HG03558 (cell line): ENCODE data around the gene KCNJ13.

Experiments
- ATAC-seq: cut with Tn5 transposase; IDR thresholded peaks from one replicate; pipeline ENCODE4 v1.9.1; 2021; ENCODE audit warnings: moderate number of reproducible peaks; ENCODE audit not compliant: unreplicated experiment; ENCODE audit errors: extremely low read depth

The KCNJ13 gene

DNA sequence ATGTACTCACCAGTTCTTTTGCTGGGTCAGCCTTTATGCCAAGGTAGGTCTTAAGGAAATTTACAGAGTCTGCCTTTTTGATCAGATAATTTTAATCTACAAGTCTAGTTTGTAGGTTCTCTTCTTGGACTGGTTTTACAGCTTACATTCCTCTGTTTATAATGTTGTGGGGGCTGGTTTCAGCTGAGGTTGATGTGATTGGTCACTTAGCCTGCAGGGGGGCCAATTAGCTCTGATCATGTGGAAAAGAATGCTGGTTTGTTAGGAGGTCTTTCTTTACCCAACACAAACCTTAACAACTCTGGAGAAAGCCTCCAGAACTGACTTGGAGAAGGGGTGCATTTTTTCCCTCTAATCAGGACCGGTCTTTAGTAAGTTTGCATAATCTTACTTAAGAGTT is at the start of gene KCNJ13:
TSS of gene KCNJ13 (minus strand) at position 131 of the 400 bp plus-strand sequence. CDS start 5,203 bp downstream, outside the sequence.
- no peak for ATAC-seq

DNA sequence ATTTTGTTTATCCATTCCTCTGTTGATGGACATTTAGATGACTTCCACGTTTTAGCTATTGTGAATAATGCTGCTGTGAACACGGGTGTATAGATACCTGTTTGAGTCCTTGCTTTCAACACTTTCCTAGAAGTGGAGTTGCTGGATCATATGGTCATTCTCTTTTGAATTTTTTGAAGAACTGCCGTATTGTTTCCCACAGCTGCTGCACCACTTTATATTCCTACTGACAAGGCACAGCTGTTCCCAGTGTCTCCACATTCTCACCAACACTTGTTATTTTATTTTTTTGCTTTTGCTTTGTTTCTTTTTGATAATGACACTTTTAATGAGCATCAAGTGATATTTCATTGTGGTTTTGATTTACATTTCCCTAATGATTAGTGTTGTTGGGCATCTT is 41.4 kb upstream of the KCNJ13 start:
- no peak for ATAC-seq

DNA sequence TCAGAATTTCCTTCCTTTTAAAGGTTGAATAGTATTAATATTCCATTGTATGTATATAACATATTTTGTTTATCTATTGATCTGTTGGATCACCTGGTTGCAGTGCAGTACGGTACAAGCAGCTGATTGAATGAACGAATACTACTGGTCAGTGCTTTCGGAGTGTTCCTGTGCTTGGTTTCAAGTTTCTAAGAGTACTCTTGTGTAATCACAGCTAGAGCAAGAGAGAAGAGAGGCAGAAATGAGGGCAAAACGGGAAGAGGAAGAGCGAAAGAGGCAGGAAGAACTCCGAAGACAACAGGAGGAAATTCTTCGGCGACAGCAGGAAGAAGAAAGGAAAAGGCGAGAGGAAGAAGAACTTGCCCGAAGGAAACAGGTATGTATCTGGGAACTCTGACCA is 40.3 kb upstream of the KCNJ13 start:
- ATAC-seq = no peak

DNA sequence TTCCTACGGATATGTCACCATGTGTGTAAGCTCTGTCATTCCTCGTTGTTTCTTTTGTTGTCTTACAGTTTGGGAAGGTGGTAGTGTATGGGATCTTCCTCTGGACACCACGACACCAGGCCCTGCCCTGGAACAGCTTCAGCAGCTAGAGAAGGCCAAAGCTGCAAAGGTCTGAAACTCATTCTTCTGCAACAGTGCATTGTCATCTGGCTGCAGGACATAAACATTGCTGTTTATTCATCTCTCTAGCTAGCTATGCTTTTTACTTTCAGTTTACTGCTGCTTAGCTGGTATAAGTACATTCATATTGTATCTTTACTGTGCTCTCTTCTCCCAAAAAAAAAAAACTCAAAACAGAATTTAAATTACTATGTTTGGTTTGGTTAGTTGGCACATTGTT is 39.2 kb upstream of the KCNJ13 start:
- ATAC-seq = no peak

DNA sequence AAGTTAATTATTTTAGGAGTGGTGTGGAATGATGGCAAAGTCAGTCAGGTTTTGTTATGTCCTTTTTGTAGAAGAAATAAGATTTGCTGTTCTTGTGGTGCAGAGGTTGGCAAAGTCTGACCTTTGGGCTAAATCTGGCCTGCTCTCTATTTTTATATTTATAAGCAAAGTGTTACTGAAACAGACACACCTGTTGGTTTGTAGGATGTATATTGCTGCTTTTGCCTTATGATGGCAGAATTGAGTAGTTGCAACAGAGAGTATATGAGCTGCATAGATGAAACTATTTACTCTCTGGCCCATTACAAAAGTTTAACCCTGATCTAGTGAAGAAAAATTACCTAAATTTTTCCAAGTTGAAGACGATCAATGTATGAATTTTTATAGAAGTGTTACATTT is 34.1 kb upstream of the KCNJ13 start:
- no peak for ATAC-seq

DNA sequence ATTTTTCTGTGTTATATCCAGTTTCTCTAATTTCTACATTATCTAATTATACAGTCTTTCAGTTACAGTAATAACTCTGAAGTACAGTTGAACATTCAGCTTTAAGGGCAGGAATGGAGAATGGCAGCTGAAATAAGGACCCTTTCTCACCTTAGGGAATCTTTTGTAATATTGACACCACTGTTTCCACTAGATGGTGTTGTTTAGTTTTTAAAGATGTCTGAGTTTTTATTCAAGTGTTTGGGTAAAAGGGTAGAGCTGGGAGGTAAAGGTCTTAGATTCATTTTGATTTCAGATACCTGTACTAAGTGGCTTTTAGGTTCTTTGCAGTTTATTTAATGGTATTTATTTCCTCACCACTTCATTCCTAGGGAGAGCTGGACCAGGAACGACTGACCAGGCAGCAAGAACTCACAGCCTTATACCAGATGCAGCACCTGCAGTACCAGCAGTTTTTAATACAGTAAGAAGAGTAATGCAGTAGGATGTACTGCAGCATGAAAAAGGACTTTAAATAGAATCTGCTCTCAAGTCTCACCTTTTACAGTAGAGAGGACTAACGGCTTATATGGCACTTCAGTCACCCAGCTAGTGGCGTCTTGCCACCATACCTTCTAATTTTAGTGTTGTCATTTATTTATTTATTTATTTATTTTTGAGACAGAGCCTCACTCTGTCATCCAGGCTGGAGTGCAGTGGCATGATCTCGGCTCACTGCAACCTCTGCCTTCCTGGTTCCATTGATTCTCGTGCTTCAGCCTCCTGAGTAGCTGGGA is 33.2 kb upstream of the KCNJ13 start:
- ATAC-seq = no peak

DNA sequence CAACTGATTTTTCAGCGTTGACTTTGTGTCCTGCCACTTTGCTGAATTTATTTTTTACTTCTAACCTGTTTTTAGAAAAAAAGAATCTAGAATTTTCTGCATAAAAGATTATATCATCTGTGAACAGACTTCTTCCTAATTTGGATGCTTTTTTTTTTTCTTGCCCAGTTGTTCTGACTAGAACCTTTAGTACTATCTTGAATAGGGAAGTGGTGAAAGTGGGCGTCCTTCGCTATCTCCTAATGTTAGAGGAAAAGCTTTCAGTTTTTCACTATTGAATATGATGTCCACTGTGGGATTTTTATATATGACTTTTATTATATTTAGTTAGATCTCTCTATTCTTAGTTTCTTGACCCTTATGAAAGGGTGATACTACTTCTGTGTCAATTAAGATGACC is 25.7 kb upstream of the KCNJ13 start:
- no peak for ATAC-seq

DNA sequence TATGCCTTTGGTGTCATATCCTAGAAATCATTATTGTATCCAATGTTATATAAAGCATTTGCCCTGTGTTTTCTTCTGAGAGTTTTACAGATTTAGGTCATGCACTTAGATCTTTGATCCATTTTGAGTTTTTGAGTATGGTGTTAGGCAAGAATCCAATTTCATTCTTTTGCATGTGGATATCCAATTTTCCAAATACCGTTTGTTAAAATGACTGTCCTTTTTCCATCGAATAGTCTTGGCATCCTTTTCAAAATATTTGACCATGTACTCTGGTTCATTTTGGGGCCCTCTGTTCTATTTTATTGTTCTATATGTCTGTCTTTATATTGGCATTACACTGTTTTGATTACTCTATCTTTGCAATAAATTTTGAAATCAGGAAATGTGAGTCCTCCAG is 23.8 kb upstream of the KCNJ13 start:
- no peak for ATAC-seq

DNA sequence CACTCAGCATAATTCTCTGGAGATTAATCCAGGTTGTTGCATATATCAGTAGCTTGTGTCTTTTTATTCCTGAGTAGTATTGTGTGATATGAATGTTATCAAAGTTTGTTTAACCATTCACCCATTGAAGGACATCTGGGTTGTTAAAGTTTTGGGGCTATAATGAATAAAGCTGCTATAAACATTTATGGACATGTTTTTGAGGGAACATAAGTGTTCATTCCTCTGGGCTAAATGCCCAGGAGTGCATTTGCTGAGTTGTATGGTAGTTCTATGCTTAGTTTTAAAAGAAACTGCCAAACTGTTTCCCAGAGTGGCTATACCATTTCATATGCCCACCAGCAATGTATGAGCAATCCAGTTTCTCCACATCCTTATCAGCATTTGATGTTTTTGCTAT is 21.8 kb upstream of the KCNJ13 start:
- ATAC-seq = no peak

DNA sequence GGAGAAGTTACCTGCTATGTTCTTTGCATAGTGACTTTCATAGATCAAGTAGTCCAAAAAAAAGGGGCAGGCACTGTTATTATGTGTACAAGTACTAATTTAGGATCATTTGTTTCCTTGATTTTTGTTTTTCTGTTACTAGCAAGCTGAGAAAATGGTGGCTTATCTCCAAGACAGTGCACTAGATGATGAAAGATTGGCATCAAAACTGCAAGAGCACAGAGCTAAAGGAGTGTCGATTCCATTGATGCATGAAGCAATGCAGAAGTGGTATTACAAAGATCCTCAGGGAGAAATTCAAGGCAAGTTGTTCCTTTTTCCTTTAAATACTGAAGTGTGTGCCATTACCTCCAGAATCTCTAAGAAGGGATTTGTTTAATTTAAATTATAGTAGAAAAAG is 19.6 kb upstream of the KCNJ13 start:
- no peak for ATAC-seq

DNA sequence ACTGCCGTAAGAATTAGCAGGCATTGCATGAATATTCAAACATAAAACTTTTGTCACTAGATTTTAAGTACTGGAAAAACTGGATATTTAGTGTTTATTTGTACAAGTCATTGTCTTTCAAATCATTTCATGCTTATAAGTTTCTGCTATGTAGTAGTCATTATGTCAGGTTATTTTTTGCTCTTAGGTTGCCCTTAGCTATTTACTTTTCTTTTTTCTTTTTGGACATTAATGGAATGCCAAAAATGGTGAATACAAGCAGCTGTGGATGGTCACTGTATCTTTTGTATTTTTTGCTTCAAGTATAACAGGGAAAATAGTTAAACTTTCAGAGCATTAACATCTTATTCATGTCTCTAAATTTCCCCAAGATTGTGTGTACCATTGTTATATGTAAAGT is 18.6 kb upstream of the KCNJ13 start:
- no peak for ATAC-seq

DNA sequence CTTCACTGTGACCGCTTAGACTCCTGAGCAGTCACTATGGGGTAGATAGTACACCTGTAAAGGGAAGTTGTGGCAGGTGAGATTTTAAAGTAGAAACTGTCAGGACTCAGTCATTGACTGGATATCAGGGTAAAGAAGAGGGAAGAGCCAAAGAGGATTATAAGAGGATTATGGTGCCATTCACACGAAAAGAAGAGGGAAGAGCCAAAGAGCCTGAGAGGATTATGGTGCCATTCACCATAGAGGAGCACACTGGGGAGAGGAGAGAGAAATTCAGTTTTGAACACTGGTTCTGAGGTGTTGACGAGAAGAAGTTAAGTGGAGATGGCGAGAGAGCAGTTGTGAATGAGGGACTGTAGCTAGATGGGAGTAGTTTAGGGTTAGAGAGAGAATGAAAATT is 16.9 kb upstream of the KCNJ13 start:
- no peak for ATAC-seq

DNA sequence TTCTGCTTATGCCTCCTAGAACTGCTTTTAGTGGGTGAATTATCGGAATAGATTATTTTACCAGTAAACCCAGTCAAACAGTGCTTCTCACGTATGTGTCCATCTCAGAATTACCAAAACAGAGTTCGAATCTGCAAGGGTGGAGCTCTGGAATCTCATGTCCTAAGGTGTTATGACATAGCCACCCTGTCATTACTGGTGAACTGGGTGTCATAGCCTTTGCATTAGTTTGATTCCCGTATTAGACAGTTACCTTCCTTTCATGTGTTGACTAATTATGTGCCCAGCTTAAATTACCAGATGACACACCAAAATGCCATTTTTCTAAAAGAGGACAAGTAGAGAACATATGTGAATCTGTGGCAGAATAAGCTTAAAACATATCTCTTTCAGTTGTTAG is 15.2 kb upstream of the KCNJ13 start:
- no peak for ATAC-seq

DNA sequence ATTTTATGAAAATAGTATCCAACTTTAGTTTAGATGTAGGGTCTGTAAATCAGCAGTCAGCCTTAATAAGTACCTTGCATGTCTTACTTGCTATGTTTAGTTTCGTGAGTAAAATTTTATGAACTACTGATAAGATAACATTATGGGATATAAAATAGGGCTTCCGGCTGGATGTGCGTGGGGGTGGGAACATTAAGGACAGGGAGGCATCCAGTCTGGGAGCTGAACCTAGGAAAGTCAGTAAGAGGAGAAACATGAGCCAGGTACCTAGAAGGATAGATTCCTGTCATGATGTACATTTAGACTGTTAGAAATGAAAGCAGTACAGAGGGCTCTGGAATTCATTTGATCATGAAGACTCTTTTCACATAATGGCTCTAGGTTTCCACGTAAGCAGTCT is 12.7 kb upstream of the KCNJ13 start:
- ATAC-seq = no peak

DNA sequence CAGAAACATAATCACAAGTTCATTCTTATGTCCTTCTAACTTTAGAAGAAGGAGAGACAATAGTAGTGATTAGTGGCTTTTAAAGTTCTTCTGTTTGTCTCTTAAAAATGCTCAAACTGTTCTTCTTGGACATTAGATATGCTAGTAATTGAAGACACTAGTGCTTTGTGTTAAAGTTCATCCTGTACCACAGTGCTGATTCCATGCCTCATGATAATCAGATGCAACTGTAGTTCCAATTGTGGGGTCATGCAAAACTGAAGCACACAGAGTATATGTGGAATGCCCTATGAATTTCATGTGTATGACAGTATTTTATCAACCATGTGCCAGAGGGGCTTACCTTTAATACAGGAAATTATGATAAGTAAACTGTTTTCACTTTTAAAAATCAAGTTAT is 11.4 kb upstream of the KCNJ13 start:
- ATAC-seq = no peak

DNA sequence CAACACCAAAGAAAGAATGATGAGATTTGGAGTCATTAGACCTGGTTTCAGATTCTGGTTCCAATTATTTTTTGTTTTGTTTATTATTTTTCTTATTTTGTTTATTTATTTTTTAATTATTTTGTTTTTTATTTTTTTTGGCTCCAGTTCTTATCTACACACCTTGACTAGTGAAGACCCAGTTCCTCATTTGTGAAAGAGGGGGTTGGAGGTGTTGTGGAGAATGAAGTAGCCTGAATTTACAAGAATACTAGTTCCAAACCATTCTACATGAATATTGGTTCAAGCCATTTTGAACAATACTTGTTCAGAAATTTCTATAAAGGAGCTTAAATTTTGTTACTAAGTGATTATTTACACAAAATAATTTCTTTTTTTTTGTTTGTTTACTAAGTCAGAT is 6.9 kb upstream of the KCNJ13 start:
- no peak for ATAC-seq

DNA sequence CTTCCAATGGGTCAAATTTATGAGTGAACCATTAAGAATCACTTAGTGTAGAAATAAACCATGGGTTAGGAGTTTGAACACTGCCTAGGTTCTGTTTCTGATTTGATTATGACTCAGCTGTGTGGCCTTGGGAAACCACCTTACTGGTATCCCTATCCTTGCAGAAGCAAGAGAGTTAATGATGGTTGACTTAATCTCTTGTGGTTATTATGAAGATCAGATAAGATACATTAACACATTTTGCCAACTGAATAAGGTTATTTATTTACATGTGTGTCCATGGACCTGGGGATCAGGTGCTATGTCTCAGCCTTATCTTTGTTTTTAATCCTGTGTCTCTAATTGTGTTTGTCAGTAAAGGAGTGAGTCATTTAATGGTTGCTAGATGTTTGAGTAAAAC is 5.4 kb upstream of the KCNJ13 start:
- peak; percentile 70 for ATAC-seq

DNA sequence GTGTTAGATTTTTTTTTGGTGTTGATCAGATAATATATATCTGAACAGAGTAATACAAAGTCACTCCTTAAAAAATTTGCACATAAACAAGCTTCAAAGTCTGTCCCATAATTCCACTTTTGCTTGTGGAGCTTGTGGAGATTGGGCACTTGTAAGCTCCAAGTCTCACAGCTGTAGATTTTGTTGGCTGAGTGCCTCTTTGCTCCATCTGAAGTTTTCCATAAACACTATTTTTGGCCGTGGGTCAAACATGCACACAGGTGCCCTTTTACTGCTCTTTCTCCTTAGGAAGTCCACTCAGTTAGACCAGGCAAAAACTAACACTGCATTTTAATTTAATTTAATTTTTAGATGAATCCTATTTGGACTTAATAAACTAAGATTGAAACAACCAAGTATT is 3.6 kb upstream of the KCNJ13 start:
- ATAC-seq = no peak

DNA sequence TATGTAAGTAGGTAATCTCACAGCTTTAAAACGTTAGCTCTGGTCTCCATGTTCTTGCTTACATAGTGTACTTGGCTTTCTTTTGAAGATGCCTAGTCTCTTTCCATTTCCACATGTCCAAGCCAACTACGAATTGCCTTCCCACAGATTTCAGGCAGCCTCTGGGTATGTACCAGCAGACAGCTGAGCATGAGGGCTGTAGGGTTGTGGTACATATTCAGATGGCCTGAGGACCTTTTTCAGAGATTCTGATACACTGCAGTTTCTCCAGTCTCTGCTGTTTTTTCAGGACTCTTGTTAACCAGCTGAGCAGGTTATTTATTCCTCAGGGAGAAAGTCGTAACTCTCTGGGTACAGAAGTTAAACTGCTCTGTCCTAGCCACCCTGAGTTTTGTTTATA is 3.1 kb upstream of the KCNJ13 start:
- ATAC-seq = no peak

DNA sequence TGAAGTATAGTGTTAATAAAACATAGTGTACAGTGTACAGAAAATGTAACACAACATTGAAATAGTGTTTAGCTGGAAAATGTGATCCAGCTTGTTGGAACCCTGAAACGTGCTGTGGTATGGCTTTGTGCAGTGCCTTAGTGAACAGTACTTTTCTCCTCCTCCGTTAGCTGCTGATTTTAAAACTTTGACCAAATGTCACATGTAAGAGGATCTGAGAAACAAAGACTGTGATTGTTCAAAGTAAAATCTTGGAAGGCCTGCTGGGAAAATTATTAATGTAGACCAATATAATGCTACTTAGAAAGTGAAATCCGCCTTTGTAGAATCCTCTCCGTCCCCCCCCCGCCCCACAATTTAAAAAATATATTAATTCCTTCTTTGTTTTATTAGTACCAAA is 911 bp upstream of the KCNJ13 start:
- ATAC-seq = no peak

DNA sequence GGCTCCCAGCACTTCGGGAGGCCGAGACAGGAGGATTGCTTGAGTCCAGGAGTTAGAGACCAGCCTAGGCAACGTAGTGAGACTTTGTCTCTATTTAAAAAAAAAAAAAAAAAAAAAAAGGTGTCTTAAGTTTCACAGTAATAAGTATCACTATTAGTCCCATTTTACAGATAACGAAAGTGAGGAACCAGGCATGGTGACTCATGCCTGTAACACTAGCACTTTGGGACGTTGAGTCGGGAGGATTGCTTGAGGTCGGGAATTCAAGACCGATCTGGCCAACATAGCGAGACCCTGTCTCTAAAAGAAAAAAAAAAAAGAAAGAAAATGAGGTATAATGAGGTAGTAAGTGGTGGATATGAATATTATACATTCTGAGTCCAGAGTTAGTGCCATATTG is 2.5 kb downstream of the KCNJ13 start:
- ATAC-seq = no peak

DNA sequence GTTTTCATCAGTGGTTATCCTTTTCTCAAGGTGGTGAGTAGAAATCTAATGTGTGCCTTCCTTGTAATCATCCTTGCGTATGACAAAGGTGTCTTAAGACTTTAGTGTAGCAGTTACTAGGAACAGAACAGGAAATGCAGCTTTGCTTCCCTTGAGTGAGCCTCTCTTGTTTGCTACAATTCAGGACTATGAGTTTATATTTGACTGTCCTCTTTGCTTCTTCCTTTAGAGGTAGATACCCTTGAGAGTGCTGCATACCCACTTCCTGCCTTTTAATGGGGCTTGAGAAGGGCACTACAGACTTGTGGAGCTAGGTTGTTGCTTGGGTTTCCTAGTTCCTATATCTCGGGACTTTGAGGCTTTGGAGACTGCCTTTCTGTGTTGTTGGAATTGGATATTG is 3.8 kb downstream of the KCNJ13 start:
- no peak for ATAC-seq

DNA sequence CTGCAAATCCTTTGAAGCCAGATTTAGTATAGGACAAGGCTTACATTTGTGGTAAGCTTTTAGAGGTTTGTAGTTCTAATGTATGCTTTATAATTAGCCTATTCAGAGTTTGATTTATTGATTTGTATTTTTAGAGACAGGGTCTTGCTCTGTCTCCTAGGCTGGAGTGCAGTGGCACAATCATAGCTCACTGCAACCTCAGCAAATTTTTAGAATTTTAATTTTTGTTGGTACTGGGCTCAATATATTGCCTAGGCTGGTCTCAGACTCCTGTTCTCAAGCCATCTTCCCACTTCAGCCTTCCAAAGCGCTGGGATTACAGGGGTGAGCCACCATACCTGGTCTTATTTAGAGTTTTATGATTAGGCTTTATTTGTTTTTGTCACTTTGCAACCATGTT is 4.5 kb downstream of the KCNJ13 start:
- ATAC-seq = no peak
